Smooth muscle cell (in vitro differentiated cells): ENCODE results near the gene ADCY10. TPM values are rescaled to one million over a fixed set of nuclear protein-coding genes. Genes with fewer than 3 reads are reported as not detected.
A peak's percentile ranks its signal among the peaks of the same experiment; 100 is the strongest.

Source experiments
- DNase-seq: peaks from one replicate; lab custom pipeline; 2025; ENCODE audit not compliant: unreplicated experiment; lab: John Stamatoyannopoulos, UW
- H2AFZ ChIP-seq: fragments of 200-600 bp; sonication (generic); 2 replicates; pipeline ENCODE4 v1.6.0; 2016; ENCODE audit warnings: antibody characterized with exemption, low read depth, mild to moderate bottlenecking
- H3F3A ChIP-seq: fragments of 200-600 bp; sonication (generic); 2 replicates; pipeline ENCODE4 v1.6.0; 2017; ENCODE audit warnings: antibody characterized with exemption, low read depth
- H3K27ac ChIP-seq: fragments of 200-600 bp; sonication (generic); 2 replicates; pipeline ENCODE4 v1.5.1; 2016; ENCODE audit warnings: low read depth, mild to moderate bottlenecking
- H3K27me3 ChIP-seq: fragments of 200-600 bp; sonication (generic); 2 replicates; pipeline ENCODE4 v1.6.1; 2016; ENCODE audit warnings: low read depth, mild to moderate bottlenecking
- H3K36me3 ChIP-seq: fragments of 200-600 bp; sonication (generic); 2 replicates; pipeline ENCODE4 v1.5.1; 2016; ENCODE audit warnings: low read depth
- H3K4me1 ChIP-seq: fragments of 200-600 bp; sonication (generic); 2 replicates; pipeline ENCODE4 v1.5.1; 2016; ENCODE audit warnings: low read depth
- H3K4me2 ChIP-seq: fragments of 200-600 bp; sonication (generic); 2 replicates; pipeline ENCODE4 v1.6.0; 2016; ENCODE audit warnings: mild to moderate bottlenecking
- H3K4me3 ChIP-seq: fragments of 200-600 bp; sonication (generic); 2 replicates; pipeline ENCODE4 v1.5.1; 2016; ENCODE audit warnings: mild to moderate bottlenecking
- H3K79me2 ChIP-seq: fragments of 200-600 bp; sonication (generic); 2 replicates; pipeline ENCODE4 v1.6.0; 2016; ENCODE audit warnings: low read depth, mild to moderate bottlenecking
- H3K9ac ChIP-seq: fragments of 200-600 bp; sonication (generic); 2 replicates; pipeline ENCODE4 v1.6.0; 2016; ENCODE audit warnings: low read depth
- H3K9me3 ChIP-seq: fragments of 200-600 bp; sonication (generic); replicated peaks from 2 replicates; pipeline ENCODE4 v1.5.1; 2016; ENCODE audit warnings: low read depth
- H4K20me1 ChIP-seq: fragments of 200-600 bp; sonication (generic); 2 replicates; pipeline ENCODE4 v1.6.0; 2016; ENCODE audit warnings: low read depth
- WGBS: methylation state at CpG from one replicate; pipeline ENCODE4 v1.1.7; 2016; ENCODE audit warnings: low lambda C conversion rate; 5-methylcytosine and 5-hydroxymethylcytosine counted together
- polyA plus RNA-seq: library from polyadenylated mRNA; unstranded; fragments of >200 nt; fragmentation: Nextera tagmentation; extraction: Ambion mirVana; gene quantifications from 2 replicates; pipeline ENCODE4 v1.2.1, GENCODE V29; 2016
- total RNA-seq: library from RNA; depleted of rRNA; stranded (reverse); fragments of >200 nt; gene quantifications from 2 replicates; pipeline ENCODE4 v1.2.3, GENCODE V29; 2014
- TF ChIP-seq, protein P1 (sequence below): fragments of 200-600 bp; sonication (generic); IDR thresholded peaks from 2 replicates; pipeline ENCODE4 v1.5.1; 2017; ENCODE audit warnings: borderline replicate concordance, mild to moderate bottlenecking, antibody characterized with exemption; ENCODE audit not compliant: insufficient read depth, poor library complexity, severe bottlenecking

The ADCY10 gene
- total and polyA plus RNA-seq, 2 experiments from 2014 or later: not detected

DNA sequence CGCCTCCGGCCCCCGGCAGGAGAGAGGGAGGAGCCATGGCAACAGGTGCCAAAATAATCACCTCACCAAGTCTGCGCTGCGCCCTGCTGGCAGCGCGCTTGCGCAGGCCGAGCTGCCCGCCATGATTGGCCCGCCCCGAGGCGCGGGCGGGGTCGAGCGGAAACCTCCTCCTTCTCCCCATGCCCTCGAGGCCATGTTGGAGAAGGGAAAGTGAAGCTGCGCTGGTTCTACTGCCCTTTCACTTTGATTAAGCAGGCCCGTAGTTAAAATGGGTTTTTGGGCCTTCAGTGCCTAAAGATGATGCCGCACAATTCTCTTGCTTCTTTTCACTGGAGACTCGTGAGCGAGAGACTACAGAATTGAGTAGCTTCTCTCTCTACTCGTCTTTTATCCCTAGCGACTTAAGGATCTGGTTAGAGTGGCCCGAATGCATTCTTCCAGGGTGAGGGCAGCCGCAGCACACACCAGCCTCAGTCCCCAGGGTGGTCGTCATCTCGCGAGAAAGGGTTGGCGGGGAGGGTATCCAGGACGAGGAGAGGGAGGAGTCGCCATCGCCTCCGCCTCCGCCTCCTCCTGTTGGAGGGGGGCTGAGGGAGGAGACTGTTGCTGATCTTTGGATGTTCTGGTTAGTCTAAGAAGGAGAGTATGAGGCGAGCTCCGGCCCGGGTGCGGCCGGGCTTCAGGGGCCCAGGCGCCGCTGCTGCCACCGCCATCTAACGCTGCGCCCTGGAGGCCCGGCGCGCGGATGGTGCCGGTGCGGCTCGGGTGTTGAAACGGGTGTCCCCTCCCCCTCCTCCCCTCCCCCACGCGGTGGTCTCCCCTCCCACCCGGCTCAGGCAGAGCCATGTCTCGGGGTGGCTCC lies 22.4 kb upstream of the ADCY10 start, which contains the start of gene DCAF6:
DCAF6 (plus strand) TSS at position 616 of the 862 bp plus-strand sequence; CDS start at position 845, 229 bp downstream.
- H3K4me3 ChIP-seq: peak within 1 kb of the TSS; percentile 71
- DNase-seq: peak; percentile 87
- H3F3A ChIP-seq: peaks cover 5% of the 10 kb centered on the region
- TF ChIP-seq, protein P1, sequence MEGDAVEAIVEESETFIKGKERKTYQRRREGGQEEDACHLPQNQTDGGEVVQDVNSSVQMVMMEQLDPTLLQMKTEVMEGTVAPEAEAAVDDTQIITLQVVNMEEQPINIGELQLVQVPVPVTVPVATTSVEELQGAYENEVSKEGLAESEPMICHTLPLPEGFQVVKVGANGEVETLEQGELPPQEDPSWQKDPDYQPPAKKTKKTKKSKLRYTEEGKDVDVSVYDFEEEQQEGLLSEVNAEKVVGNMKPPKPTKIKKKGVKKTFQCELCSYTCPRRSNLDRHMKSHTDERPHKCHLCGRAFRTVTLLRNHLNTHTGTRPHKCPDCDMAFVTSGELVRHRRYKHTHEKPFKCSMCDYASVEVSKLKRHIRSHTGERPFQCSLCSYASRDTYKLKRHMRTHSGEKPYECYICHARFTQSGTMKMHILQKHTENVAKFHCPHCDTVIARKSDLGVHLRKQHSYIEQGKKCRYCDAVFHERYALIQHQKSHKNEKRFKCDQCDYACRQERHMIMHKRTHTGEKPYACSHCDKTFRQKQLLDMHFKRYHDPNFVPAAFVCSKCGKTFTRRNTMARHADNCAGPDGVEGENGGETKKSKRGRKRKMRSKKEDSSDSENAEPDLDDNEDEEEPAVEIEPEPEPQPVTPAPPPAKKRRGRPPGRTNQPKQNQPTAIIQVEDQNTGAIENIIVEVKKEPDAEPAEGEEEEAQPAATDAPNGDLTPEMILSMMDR: no peak
- peaks cover 23% of the 10 kb centered on the region for H3K4me1 ChIP-seq
- no peaks in the 10 kb centered on the region for H3K27me3 ChIP-seq
- H3K9ac ChIP-seq: peak within 1 kb of the TSS; percentile 98
- H3K9me3 ChIP-seq: no peaks in the 10 kb centered on the region
- 1% methylated on average over 46 of the region's 58 CpGs for WGBS
- H3K79me2 ChIP-seq: peaks cover 80% of the 10 kb centered on the region
- peak within 1 kb of the TSS; percentile 79 for H2AFZ ChIP-seq
- H3K36me3 ChIP-seq: no peaks in the 10 kb centered on the region
- peak within 1 kb of the TSS; percentile 88 for H3K4me2 ChIP-seq
- H3K27ac ChIP-seq: peak within 1 kb of the TSS; percentile 97
- H4K20me1 ChIP-seq: peaks cover 55% of the 10 kb centered on the region

DNA sequence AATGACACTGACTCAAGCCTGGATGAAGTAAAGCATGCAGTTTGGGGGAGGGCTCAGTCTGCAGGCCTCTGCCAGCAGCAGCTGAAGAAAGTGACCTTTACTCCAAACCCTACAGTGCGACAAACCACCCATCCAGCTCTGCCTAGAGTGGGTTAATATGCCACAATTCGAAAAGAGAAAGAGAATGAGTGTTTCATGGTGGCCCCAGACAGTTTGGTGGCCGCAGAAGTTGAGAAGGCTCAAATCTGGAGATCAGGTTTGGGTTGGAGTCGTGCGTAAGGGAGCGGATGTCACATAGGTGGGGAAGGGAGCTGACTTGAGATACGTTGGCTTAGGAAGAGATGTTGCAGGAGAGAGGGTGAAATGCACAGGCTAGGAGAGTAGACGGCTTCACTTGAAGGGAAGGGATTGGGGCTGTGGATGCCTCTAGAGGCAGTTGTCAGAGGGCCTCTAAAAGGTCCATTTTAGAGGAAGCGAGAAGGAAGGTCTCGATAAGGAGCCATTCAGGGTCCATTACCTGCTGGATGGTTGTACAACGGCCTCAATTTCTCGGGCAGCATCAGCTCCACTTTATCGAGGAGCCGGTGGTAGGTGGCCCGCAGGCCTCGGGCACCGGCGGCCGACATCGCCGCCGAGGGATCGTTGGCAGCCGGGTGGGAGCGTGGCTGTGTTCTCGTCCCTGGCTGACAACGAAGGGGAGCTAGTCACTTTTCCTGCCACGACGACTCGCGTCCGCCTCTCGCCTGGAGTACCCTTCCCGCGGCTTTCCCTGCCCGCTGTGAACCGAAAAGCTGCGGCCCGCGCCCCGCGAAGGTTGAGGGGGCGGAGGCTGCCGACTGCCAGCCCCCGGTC lies 21.5 kb upstream of the ADCY10 start:
- H3K9ac ChIP-seq: peak overlapping the region; percentile 98
- 2% methylated on average over 42 of the region's 45 CpGs for WGBS

DNA sequence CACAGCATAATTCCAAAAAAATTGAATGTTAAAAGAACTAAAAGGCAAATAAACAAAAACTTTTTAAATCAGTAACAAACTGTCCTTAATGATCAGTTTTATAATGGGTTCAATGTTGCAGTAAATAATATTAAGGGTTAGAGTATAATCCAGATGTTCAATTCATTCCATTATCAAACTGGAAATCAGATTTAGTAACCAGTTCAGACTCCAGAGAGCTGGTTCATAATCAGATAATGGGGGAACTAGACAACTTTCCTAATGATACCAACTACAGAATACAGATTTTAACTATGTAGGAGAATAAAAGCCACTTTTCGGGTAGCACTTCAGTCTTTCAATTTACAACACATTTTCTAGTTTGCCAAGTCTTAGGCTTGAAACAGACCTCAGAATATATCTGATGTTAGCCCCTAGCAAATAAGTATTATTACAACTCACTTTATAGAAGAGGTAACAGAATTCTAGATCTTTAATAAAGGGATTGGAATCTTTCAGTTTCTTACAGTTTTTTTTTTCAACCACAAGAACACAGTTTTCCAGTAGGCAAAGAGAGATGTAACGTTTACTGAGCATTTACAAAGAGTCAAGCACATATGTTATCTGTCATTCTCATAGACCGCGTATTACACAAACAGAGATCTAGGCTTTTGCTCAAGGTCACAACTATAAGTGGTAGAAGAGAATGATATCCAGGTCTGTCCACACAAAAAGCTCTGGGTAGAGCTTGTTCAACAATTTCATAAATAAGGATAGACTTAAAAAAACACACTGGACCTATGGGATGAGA lies 20.7 kb upstream of the ADCY10 start:
- H3K9me3 ChIP-seq: no peaks in the 10 kb centered on the region
- H3K79me2 ChIP-seq: peaks cover 80% of the 10 kb centered on the region
- peak overlapping the region; percentile 88 for H3K4me2 ChIP-seq
- peaks cover 5% of the 10 kb centered on the region for H3F3A ChIP-seq
- peak overlapping the region; percentile 98 for H3K9ac ChIP-seq
- peaks cover 23% of the 10 kb centered on the region for H3K4me1 ChIP-seq
- H2AFZ ChIP-seq: peak overlapping the region; percentile 35
- TF ChIP-seq, protein P1: no peak
- H3K36me3 ChIP-seq: no peaks in the 10 kb centered on the region
- peak overlapping the region; percentile 71 for H3K4me3 ChIP-seq
- peaks cover 53% of the 10 kb centered on the region for H4K20me1 ChIP-seq
- H3K27me3 ChIP-seq: no peaks in the 10 kb centered on the region
- H3K27ac ChIP-seq: peak overlapping the region; percentile 97
- no peak for DNase-seq
- WGBS: 38% methylated on average over 4 of the region's 4 CpGs

More for the DNA sequence above, 21.5 kb upstream of the ADCY10 start:
- TF ChIP-seq, protein P1: no peak
- peaks cover 80% of the 10 kb centered on the region for H3K79me2 ChIP-seq
- peak overlapping the region; percentile 71 for H3K4me3 ChIP-seq
- H4K20me1 ChIP-seq: peaks cover 53% of the 10 kb centered on the region
- H3K9me3 ChIP-seq: no peaks in the 10 kb centered on the region
- peak overlapping the region; percentile 35 for H2AFZ ChIP-seq
- peak overlapping the region; percentile 88 for H3K4me2 ChIP-seq
- H3K4me1 ChIP-seq: peaks cover 23% of the 10 kb centered on the region
- no peaks in the 10 kb centered on the region for H3K36me3 ChIP-seq
- peaks cover 5% of the 10 kb centered on the region for H3F3A ChIP-seq
- peak overlapping the region; percentile 97 for H3K27ac ChIP-seq
- no peak for DNase-seq
- no peaks in the 10 kb centered on the region for H3K27me3 ChIP-seq
